NOMO-1 treated with DMSO at 0.1 percent for 48 hours (cell line): ENCODE measurements around the gene KCNS1.
A peak's percentile ranks its signal among the peaks of the same experiment; 100 is the strongest.
"Not testable (repeated sequence)": the region's sequence is repeated elsewhere in the genome, so short reads cannot be mapped to it uniquely, and the experiment has no call there.

Experiments used
- DNase-seq: peaks from one replicate; lab custom pipeline; 2025; ENCODE audit not compliant: unreplicated experiment; lab: John Stamatoyannopoulos, UW

Gene KCNS1

DNA sequence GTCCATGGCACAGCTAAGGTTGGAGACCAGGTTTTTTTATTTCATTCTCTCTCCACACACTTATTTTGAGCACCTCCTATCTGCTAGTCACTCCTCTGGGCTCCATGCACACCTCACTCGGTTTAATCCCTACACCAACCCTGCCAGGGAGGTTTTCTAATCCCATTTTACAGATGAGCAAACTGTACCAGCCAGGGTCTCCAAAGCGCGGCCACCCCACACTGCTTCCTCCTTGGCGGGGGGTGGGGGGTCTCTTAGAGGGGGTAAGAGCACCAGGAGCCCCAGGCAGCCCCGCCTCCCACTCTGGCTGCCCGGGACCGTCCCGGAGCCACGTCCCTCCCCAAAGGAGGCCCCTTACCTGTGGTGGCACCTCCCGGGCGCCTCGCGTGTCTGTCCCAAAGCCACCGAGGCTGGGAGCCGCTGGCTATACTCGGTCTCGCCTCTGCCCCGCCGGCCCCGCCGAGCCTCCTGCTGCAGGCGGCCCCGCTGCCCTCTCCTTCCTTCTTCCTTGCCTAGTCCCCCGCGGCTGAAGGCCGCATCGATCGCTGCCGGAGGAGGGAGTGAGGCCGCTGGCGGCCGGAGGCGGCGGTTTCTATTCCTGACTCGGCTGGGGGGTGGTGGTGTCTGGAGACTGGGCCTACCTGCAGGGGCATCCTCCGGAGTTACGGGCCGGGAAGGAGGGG is at the start of gene KCNS1:
Gene KCNS1, minus strand, starts transcription at position 565 of the 683 bp plus-strand sequence. CDS start 1,891 bp downstream, outside the sequence.
- DNase-seq, result peak; percentile 38

GRCh38 chr20:45149062-45149461 is 48.1 kb upstream of the KCNS1 start:
- no peak for DNase-seq

DNA sequence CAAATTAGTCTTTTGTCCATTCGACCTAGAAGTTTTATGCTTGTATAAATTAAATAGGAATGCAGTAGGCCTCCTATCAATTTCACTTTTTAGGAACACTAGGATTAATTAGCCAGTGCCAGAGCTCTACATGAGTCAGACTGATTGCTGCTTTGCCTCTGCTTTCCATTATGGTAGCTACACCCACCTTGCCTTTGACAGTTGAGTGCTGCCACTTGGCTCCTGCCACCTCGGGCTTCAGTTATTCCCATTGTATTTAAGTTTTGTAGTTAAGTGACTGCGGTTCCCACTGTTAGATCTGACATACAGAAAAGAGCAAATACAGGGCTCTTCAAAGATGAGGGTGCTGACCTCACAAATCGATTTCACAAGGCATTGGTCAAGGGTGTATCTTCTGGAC is 39.9 kb upstream of the KCNS1 start:
- DNase-seq, result no peak

- not testable (repeated sequence) for DNase-seq
Measured at GRCh38 chr20:45139733-45140375, 38.9 kb upstream of the KCNS1 start.

- peak; percentile 61 for DNase-seq
Measured at GRCh38 chr20:45138561-45139300, 37.8 kb upstream of the KCNS1 start.

DNA sequence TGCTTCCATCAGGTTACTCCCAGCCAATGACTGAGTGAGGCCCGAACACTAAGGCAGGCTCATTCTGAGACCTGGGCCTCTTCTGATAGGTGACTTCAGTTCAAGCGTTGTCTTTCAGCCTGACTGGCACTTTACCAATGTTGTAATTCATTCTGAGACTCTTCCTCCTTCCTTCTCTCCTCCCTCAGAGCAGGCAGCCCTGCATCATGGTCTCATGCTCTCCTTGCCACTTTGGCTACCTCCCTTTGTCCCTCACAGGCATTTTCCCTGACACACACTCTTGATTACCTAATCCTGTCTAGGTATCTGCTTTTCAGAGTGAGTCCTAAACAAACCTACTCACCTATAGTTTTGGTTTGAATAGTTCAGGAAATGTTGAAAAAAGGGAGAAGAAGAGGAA is 36.0 kb upstream of the KCNS1 start:
- no peak for DNase-seq

DNA sequence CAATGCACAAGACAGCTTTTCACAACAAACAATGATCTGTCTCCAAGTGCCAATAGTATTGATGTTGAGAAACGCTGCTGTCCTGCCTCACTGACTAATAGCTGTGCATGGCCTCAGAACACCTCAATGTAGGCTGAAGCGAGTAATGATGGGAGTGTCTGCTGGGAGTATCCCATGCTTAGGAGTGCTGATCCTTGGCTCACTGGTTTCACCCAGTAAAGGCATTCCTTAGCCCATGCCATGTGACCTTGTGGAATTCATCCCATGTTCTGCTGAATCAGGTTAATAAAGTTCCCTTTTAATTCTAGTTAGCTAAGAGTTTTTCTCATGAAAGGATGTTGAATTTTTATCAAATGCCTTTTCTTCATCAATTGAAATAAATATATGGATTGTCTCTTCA is 27.2 kb upstream of the KCNS1 start:
- no peak for DNase-seq

DNA sequence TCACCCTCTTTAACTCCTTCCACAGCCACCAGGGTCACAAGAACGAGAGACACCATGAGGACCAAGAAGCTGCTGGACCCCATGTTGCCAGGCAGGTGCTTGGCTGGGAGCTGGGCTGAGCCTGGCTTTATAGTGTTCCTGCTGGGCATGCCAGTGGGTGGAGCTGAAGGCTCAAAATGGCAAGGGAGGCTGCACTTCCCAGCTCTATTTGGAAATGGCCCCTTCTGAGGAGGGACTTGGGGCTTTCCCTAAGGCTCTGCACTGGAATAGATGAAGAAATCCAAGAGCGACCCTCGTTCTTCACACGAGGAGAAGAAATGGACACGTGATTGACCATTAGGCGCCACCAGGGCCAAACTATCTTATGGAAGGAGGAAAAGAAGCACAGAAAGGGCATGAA is 23.4 kb upstream of the KCNS1 start, which contains the start of gene WFDC12:
Gene WFDC12, minus strand, starts transcription at position 101 of the 400 bp plus-strand sequence. Its CDS starts 18 bp downstream, at position 83.
- DNase-seq, result no peak

- no peak for DNase-seq
Measured at GRCh38 chr20:45121388-45121787, 20.5 kb upstream of the KCNS1 start.

DNA sequence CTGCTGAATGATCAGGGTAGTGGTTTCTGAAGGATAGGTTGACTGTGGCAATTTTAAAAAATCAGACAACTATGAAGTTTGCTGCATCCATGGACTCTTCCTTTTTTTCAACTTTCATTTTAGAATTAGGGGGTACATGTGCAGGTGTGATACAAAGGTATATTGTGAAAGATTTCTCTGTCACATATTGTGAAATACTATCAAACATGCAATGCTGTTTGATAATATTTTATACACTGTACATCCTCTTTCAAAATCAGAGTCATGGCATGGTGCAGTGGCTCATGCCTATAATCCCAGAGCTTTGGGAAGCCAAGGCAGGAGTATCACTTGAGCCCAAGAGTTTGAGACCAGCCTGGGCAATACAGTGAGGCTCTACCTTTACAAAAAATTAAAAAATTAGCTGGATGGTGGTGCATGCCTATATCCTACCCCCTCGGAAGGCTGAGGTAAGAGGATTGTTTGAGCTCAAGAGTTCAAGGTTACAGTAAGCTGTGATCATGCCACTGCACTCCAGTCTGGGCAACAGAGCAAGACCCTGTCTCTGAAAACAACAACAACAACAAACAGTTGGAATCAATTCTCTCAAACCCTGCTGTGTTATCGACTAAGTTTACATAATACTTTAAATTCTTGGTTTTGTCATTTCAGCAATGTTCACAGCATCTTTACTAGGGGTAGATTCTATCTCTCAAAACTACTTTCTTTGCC is 18.8 kb upstream of the KCNS1 start:
- DNase-seq, result no peak

DNA sequence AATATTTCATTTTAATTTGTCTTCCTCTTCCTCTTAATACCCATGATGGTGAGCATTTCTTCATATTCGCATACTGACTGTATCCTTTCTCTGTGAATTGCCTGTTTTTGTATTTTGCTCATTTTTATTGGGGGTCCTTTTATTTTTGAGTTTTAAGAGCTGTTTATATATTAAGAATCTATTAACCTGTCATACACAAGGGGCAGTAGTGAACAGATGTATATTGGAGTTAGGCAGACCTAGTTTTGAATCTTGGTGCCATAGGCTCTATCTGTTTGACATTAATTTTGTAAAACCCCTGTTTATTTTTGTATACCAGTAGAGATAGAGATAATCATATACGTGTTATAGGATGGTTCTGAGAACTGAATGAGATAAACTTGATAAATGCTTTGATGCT is 17.1 kb upstream of the KCNS1 start:
- no peak for DNase-seq

GRCh38 chr20:45117581-45117980 is 16.7 kb upstream of the KCNS1 start:
- no peak for DNase-seq

- no peak for DNase-seq
Measured at GRCh38 chr20:45115829-45116228, 14.9 kb upstream of the KCNS1 start.

GRCh38 chr20:45115386-45115774 is 14.5 kb upstream of the KCNS1 start:
- no peak for DNase-seq

DNA sequence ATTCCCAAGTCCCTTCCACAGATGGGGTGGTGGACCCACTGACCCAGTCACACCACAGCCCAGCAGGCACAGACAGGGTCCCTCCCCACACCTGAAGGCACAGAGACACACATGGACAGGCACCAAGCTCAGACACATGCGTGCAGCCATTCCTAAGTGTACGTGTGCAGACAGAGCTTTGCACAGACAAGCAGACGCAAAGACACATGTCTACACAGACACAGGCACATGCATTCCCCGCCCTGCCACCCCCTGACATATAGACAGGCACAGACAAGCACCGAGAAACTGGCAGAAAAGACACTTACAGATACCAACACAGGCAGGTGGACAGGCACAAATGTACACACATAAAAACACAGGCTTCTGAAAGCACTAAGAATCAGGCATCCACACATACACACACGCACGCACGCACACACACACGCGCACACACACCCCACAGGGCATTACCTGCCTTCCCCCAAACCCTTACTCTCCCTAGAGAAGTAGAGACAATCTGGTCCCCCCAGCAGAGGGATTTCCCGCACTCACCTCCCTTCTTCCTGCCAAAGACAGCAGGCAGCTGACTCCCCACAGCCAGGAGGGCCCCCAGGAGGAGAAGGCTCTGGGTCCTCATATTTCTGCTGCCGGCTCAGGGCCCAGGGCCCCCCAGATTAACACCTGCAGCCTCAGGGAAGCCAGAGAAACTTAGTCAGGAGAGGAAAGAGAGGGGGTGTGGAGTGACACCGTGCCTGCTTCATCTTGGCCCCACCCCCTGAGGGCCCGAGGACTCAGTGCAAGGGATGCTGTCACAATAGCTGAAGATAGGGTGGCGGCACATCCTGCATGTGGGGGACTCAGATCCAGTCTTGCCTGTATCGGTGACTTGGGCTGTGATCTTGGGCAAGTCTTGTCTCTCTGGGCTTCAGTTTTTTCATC is 13.8 kb upstream of the KCNS1 start, which contains the start of gene WFDC5:
Gene WFDC5, minus strand, starts transcription at position 710 of the 921 bp plus-strand sequence. Its CDS starts 91 bp downstream, at position 619.
- DNase-seq, result no peak

DNA sequence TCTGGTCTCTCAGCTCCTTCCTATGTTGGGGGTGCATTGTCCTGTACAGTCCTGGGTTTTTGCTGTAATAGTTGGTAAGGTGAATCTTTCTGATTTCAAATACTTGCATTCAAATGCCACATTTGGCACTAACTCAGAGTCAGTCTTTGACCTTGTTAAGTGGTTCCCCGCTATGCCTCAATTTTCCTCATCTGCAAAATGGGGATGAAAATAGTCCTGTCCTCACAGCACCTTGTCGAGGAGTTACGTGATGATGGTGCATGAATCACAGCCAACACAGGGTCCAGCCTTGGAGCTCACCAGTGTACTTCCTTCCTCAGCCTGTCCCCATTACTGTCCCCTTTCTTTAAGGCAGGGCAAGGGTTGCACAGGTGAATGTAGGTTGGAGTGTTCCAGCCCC is 12.9 kb upstream of the KCNS1 start:
- DNase-seq, result no peak

DNA sequence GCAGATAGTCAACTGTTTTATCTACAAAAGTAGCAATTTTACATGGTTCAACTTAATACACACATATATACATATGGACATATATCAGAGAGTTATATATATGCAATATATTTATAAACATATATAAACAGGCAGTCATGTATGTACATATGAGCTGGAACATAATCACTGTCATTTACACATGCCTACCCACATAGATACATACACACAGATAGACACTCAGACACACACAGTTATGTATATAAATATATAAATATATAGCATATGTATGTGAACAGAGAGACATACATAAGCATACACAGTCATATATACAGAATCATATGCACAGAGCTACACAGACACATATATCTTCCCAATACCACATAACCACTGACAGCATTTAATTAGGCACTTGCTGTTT is 11.8 kb upstream of the KCNS1 start:
- no peak for DNase-seq

- no peak for DNase-seq
Measured at GRCh38 chr20:45111799-45112471, 11.0 kb upstream of the KCNS1 start.

- DNase-seq, result no peak
Measured at GRCh38 chr20:45111285-45111684, 10.4 kb upstream of the KCNS1 start.

- DNase-seq, result no peak
Measured at GRCh38 chr20:45110301-45110700, 9.4 kb upstream of the KCNS1 start.
